ENCODE measurements around the gene KRT6B.
"Not testable (repeated sequence)": the region's sequence is repeated elsewhere in the genome, so short reads cannot be mapped to it uniquely, and the experiment has no call there.

The KRT6B gene

DNA sequence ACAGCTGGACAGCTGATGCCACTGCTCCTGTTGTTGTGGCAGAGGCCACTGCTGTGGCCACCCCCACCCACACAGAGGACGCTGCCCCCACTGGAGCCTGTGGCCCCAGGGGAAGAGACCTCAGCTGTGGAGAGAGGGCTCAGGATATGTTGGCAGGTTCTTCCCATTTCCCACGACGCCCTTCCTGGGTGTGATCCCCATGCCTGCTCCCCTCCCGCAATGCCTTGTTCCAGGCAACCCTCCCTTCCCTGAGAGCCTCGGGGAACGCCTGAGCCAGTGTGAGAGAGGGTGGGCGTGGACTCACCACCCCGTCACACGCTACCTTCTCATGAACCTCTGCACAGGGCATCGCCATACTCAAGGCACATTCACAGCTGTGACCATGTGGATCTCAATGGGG lies 40.1 kb downstream of the KRT6B start:
- DNase-seq (ENCODE audit: low read depth): no peak

DNA sequence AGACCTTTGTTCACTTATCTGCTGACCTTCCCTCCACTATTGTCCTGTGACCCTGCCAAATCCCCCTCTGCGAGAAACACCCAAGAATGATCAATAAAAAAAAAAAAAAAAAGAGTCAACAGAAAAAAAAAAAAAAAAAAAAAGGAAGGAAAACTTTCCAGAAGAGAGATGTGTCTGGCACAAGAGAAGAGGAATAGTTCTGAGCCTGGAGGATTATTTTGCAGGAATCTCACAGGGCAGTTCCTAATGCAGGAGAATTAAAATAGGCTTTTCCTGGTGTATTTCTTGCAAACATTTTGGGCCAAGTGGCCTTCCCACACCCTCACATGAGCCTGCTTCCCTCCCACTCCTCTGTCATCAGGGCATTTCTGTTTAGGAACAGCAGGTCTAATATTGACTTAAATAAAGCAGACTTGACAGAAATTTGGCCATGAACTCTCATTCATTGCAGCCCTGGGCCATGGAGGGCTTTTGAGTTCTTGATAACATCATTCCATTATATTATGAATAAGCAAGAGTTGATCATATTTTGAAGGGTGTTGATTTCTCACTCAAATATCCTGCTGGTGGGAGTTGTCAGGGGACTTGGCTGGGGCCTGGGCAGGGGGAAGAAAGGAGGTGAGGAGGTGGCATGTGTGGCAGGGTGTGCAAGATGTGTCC lies 41.2 kb downstream of the KRT6B start:
- not testable (repeated sequence) for DNase-seq (ENCODE audit: low read depth)

DNA sequence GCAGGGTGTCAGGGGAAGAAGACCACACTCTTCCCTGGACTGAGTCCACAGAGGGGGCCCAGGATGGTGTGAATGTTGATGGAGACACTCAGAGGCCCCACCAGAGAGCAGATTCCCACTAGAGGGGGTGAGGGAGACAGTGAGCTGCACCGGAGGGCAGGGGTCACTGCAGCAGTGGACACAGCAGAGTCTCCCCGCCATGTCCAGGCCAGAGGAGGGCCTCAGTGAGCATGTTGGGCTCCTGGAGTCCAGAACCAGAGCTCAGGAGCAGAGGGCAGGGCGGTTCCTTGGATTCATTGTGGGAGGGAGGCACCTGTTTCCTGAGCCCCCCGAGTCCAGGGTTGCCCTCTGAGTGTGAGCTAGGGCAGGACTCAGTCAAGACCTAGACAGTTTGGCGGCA lies 44.0 kb downstream of the KRT6B start:
- DNase-seq (ENCODE audit: low read depth): no peak

DNA sequence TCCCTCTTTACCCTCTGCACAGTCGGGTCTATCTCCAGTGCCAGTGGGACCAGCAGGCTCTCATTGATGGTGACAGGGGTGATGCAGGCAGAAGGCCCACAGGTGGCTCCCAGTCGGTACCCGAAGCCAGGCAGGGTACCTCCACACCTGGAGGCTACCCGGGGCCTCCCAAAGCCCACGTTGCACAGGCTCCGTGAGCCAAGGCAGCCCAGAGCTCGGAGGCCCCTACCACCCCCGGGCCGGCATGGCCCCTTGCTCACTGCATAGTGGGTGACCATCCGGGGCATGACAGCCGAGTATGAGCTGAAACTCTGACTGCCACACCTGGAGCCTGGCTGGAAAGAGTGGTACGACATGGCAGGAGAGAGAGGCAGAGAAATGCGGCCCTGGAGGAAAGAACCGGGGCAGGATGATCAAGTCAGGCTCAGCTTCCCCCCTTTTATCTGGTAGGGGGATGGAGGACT lies 46.0 kb downstream of the KRT6B start, which contains the start of gene KRT82:
Gene KRT82, minus strand, starts transcription at position 414 of the 464 bp plus-strand sequence. Its CDS starts 58 bp downstream, at position 356.
- no peak for DNase-seq (ENCODE audit: low read depth)

DNA sequence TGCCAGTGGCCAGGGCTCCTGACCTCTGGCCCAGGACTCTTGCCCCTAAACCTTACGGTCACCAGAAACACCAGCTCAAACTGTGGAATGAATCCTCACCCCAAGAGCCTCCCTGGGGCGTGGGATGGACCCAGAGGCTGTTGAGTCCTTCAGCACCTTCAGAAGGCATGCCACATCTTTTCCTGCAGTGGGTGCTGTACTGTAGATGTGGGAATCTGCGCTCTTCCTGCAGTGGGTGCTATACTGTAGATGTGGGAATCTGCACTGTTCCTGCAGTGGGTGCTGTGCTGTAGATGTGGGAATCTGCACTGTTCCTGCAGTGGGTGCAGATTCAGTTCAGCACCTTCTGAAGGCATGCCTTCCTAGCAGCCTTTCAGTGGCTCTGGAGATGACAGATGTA lies 47.0 kb downstream of the KRT6B start:
- DNase-seq (ENCODE audit: low read depth): no peak

DNA sequence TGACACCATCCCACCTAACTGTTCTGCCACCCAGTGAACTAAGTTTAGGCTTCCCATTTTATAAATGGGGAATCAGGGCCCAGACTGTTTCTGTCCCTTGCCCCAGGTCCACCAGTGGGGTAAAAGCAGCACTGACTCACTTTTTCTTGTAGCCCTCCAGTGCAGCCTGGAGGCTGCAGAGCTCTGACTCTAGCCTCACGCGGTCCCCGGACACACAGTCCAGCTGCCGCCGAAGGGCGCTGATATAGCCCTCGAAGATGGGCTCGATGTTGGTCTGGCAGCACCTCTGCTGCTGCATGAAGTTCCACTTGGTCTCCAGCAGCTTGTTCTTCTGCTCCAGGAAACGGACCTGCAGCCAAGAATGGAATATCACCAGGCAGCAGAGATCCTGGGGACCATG lies 48.4 kb downstream of the KRT6B start:
- DNase-seq (ENCODE audit: low read depth): no peak

DNA sequence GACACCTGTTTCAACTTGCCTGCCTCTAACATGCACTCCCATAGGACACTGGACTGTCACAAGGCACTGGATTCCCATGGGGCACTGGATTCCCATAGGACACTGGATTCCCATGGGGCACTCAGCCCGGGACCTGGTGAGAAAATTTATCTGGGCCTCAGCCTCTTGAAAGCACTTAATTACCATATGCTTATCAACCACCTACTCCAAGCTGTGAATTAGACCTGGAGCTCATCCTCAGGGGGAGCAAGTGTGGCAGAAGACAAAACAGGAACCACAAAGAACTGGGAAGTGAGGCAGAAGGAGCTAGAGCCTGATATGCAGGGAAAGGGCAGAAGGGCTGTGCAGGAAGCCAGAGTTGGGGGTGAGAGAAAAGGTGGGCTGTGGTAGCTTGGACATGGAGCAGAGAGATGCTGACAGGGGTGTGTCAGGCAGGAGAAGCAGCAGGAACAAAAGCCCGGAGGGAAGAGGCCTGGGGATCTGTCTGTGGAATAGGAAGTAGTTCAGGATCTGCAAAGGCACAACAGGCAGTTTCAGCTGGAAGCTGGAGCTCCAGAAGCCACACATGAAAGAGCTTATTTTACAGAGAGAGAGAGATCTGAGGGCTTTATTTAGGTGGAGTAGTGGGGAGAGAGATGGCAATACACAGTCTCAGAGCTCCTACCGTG lies 48.9 kb downstream of the KRT6B start:
- no peak for DNase-seq (ENCODE audit: low read depth)

DNA sequence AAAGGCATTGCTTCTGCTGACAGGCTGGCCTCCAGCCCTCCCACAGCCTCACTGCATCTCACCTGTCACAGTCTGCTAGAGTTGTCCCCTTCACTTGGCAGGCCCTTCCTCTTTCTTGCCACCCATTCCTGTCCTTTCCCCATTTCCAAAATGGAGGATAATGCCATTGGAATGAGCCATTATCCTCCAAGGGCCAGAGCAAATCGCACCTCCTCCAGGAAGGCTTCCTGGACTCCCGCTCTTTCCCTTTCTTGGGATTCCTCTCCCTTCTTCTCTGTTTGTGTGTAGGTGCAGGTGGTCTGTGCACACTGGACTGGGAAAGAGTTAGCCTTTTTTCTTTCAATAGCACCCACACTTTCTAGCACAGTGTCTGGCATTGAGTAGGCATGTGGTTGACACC lies 49.6 kb downstream of the KRT6B start:
- no peak for DNase-seq (ENCODE audit: low read depth)

DNA sequence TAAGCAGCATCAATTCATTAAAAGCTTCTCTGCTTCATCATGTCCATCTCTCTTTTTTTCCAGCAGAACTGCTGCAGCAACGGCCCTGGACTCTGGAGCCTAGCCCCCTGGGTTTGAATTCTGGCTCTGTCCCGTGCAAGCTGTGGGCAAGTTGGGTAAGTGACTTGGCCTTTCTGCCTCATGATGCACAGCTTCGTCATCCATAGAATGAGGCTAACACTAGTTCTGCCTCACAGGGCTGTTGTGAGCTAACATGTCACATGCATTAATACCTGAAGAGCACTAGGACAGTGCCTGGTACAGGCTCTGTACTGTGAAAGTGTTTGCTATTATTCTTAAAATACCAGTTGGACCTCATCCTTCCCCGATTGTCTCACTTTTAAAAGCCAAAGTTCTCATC lies 50.0 kb downstream of the KRT6B start:
- DNase-seq (ENCODE audit: low read depth): no peak

DNA sequence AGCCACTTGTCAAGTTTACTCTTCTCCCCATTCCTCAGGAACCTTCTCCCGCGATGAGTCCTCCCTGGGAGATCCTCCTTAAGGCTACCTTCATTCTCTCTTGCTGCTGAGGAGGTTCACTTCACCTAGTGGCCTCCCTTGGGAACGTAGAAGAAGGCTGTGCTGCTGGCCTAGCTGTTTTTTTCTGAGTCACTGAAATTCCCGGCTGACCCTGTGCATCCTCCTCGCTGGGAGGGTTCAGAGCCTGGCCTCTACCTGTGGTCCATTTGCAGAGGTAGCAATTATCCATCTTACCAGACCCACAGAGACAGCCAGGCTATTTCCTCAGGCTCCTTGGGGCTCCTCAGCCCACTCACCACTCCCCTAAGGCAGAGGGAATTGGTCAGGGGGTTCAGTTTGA lies 50.4 kb downstream of the KRT6B start:
- no peak for DNase-seq (ENCODE audit: low read depth)

DNA sequence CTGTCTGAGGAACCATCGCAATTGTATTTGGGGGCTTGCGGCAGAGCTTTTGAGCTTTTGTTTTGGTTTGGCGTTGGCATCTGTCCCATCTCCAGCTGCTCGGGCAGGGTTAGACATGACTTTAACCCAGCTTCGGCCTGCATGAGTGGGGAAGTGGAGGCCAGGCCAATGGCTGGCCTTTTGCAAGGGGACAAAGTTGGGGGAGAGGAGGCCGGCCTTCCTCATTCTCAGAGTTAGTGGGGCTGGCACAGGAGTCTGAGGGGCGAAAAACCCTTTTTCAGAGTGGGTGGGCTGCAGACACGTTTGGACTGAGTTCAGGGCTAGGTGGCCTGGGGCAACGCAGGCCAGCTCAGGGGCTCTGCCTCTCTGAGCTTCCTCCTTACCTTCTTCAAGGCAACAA lies 51.0 kb downstream of the KRT6B start:
- no peak for DNase-seq (ENCODE audit: low read depth)

DNA sequence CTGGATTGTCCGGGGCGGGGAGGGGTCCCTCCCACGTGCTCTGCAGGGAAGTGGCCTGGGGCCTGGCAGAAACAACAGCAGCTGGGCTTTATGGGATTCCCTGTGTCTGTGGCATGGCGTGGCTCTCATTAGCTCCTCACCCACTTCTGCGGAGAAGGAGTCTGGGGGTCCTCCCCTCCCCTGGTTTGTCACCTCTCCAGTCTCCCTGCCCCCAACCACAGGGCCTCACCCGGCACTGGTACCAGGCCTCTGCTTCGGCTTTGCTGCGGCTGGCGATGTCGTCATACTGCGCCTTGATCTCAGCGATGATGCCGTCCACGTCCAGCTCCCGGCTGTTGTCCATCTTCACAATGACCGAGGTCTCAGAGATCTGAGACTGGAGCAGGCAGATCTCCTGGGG lies 52.2 kb downstream of the KRT6B start:
- no peak for DNase-seq (ENCODE audit: low read depth)

DNA sequence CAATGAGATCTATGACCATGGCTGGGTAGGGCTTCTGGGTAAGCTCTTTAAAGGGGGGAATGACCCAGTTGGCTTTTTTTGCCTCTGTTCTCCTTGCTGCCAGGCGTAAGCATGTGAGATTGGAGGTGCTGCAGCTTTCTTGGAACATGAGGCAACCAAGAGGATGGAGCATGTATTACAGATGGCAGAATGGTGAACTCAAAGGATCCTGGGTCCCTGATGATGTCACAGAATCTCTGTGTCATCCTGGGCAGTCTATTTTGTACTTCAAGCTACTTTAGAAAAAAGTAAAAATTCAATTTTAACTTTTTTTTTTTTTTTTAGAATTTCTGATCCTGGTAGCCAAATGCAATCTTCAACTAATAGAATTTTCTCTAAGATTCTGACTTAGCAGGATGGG lies 53.8 kb downstream of the KRT6B start:
- no peak for DNase-seq (ENCODE audit: low read depth)

DNA sequence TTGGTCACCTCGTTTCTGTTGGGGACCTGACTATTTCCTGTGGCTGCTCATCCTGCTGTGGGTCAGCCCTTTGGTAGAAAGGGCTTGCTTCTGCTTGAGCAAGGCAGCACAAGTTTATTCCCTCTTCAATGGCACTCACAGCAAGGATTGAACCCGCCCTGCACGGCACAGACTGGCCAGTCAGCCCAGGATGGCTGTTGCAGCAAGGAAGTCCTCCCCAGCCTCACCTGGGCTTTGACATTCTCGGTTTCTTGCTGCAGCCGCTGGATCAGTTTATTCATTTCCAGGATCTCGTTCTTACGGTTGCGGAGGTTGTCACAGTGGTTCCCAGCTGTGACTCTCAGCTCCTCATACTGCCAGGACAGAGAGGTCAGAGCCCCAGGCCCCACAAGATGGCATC lies 55.3 kb downstream of the KRT6B start:
- no peak for DNase-seq (ENCODE audit: low read depth)

Data from activated T-cell treated with anti-CD3 and anti-CD28 coated beads for 24 hours (primary cell).